ENCODE measurements around the gene OR8D1.

Gene OR8D1

GRCh38 chr11:124313849-124314248 lies at the start of gene OR8D1:
TSS of gene OR8D1 (minus strand) at chr11:124313949. CDS start at chr11:124310766, 3,183 bp downstream.
- DNase-seq (ENCODE audit: extremely low read depth, low read depth): no peak
- no peak within 1 kb of the TSS for H3K4me3 ChIP-seq (replicated peaks; ENCODE audit: low read depth, low read length)
- TF ChIP-seq CTCF (IDR thresholded peaks at IDR 0.05; ENCODE audit: low read depth, low read length, missing control alignments): no peak

- H3K4me3 ChIP-seq (replicated peaks; ENCODE audit: low read depth, low read length): no peak overlapping the region
- TF ChIP-seq CTCF (IDR thresholded peaks at IDR 0.05; ENCODE audit: low read depth, low read length, missing control alignments): no peak
- no peak for DNase-seq (ENCODE audit: extremely low read depth, low read depth)
These were observed 45.8 kb upstream of the OR8D1 start for GRCh38 chr11:124359566-124359965.

- no peak for DNase-seq (ENCODE audit: extremely low read depth, low read depth)
- H3K4me3 ChIP-seq (replicated peaks; ENCODE audit: low read depth, low read length): no peak overlapping the region
- TF ChIP-seq CTCF (IDR thresholded peaks at IDR 0.05; ENCODE audit: low read depth, low read length, missing control alignments): no peak
These were observed 32.7 kb upstream of the OR8D1 start for GRCh38 chr11:124346311-124346955.

GRCh38 chr11:124344346-124344745 lies 30.6 kb upstream of the OR8D1 start:
- DNase-seq (ENCODE audit: extremely low read depth, low read depth): no peak
- TF ChIP-seq CTCF (IDR thresholded peaks at IDR 0.05; ENCODE audit: low read depth, low read length, missing control alignments): no peak
- H3K4me3 ChIP-seq (replicated peaks; ENCODE audit: low read depth, low read length): no peak overlapping the region

GRCh38 chr11:124340142-124340447 lies 26.3 kb upstream of the OR8D1 start:
- DNase-seq (ENCODE audit: extremely low read depth, low read depth): no peak
- H3K4me3 ChIP-seq (replicated peaks; ENCODE audit: low read depth, low read length): no peak overlapping the region
- no peak for TF ChIP-seq CTCF (IDR thresholded peaks at IDR 0.05; ENCODE audit: low read depth, low read length, missing control alignments)

GRCh38 chr11:124339396-124340141 lies 25.8 kb upstream of the OR8D1 start:
- no peak for DNase-seq (ENCODE audit: extremely low read depth, low read depth)
- no peak overlapping the region for H3K4me3 ChIP-seq (replicated peaks; ENCODE audit: low read depth, low read length)
- TF ChIP-seq CTCF (IDR thresholded peaks at IDR 0.05; ENCODE audit: low read depth, low read length, missing control alignments): no peak
